Liver (tissue), 9 donors: ENCODE data around the gene GPR146. TPM values are rescaled to one million over a fixed set of nuclear protein-coding genes. Genes with fewer than 3 reads are reported as not detected.

Experiments
- DNase-seq: peaks from one replicate; pipeline ENCODE4 v3.0.0-alpha.2; 2017; ENCODE audit warnings: low spot score
- H3K27ac ChIP-seq, 2 donors: one replicate each; pipeline ENCODE4 v1.7.0; 2013; ENCODE audit warnings: inconsistent platforms in 2 of 2, low read length in 2 of 2, control low read depth in 1 of 2, low read depth in 1 of 2, mild to moderate bottlenecking in 1 of 2
- H3K27me3 ChIP-seq, 4 donors: one replicate each; pipeline versions ENCODE4 v1.6.1 to v1.7.0; 2013; ENCODE audit warnings: low read length in 3 of 4, inconsistent platforms in 1 of 4, mild to moderate bottlenecking in 1 of 4, moderate library complexity in 1 of 4; ENCODE audit not compliant: control insufficient read depth in 4 of 4, insufficient read depth in 4 of 4
- H3K36me3 ChIP-seq, 4 donors: one replicate each; pipeline versions ENCODE4 v1.6.1 to v1.7.0; 2013; ENCODE audit warnings: low read length in 3 of 4, mild to moderate bottlenecking in 3 of 4, low read depth in 1 of 4, moderate library complexity in 1 of 4; ENCODE audit not compliant: control insufficient read depth in 4 of 4, insufficient read depth in 3 of 4
- H3K4me1 ChIP-seq, 4 donors: one replicate each; pipeline versions ENCODE4 v1.6.1 to v1.7.0; 2013; ENCODE audit warnings: low read length in 3 of 4, mild to moderate bottlenecking in 3 of 4, moderate library complexity in 1 of 4; ENCODE audit not compliant: control insufficient read depth in 4 of 4, insufficient read depth in 4 of 4
- H3K4me3 ChIP-seq, 3 donors: one replicate each; pipeline versions ENCODE4 v1.6.1 to v1.7.0; 2013; ENCODE audit warnings: low read length in 3 of 3, control low read depth in 1 of 3, low read depth in 1 of 3, mild to moderate bottlenecking in 1 of 3
- H3K9ac ChIP-seq, 2 donors: one replicate each; pipeline ENCODE4 v1.7.0; 2013; ENCODE audit warnings: low read length in 2 of 2, mild to moderate bottlenecking in 2 of 2, moderate library complexity in 2 of 2, control low read depth in 1 of 2, low read depth in 1 of 2
- H3K9me3 ChIP-seq, 4 donors: one replicate each; pipeline versions ENCODE4 v1.6.1 to v1.7.0; 2013; ENCODE audit warnings: low read length in 3 of 4; ENCODE audit not compliant: control insufficient read depth in 4 of 4
- EGR1 ChIP-seq, 2 donors: IDR thresholded peaks; 2 replicates each; pipeline ENCODE4 v1.6.1; 2016 to 2018; ENCODE audit warnings: antibody characterized with exemption in 2 of 2, low read depth in 2 of 2
- FOXA1 ChIP-seq: IDR thresholded peaks from 2 replicates; pipeline ENCODE4 v1.6.1; 2016; ENCODE audit warnings: antibody characterized with exemption
- RXRA ChIP-seq, 2 donors: IDR thresholded peaks; 2 replicates each; pipeline ENCODE4 v1.6.1; 2017 to 2018; ENCODE audit warnings: antibody characterized with exemption in 2 of 2, mild to moderate bottlenecking in 1 of 2
- SP1 ChIP-seq: IDR thresholded peaks from 2 replicates; pipeline ENCODE4 v1.6.1; 2018; ENCODE audit warnings: antibody characterized with exemption, mild to moderate bottlenecking
- TAF1 ChIP-seq: conservative IDR thresholded peaks from 2 replicates; pipeline ENCODE4 v1.6.1; 2016; ENCODE audit warnings: antibody characterized with exemption, mild to moderate bottlenecking
- YY1 ChIP-seq: IDR thresholded peaks from 2 replicates; pipeline ENCODE4 v1.6.1; 2016; ENCODE audit warnings: antibody characterized with exemption, mild to moderate bottlenecking
- ZBTB33 ChIP-seq: IDR thresholded peaks from 2 replicates; pipeline ENCODE4 v1.6.1; 2016; ENCODE audit warnings: antibody characterized with exemption
- WGBS: extraction: QIAGEN DNeasy Blood & Tissue Kit; methylation state at CpG from one replicate; pipeline ENCODE4 v1.1.7; 2013; 5-methylcytosine and 5-hydroxymethylcytosine counted together
- polyA plus RNA-seq, 2 donors: library from polyadenylated mRNA; stranded (reverse) in 1 of 2; unstranded in 1 of 2; fragments of 200-250 nt in 1 of 2; fragments of >200 nt in 1 of 2; fragmentation: Nextera tagmentation in 1 of 2; extraction: Ambion mirVana in 1 of 2; gene quantifications; one replicate each; pipeline versions ENCODE4 v1.2.1 to v1.2.3, GENCODE V29; 2013 to 2015
- total RNA-seq, 2 donors: library from RNA; depleted of rRNA; stranded (reverse); fragments of >200 nt; gene quantifications; one replicate each; pipeline ENCODE4 v1.2.3, GENCODE V29; 2014
- TF ChIP-seq, protein P1 (sequence below): fragments of 150-350 bp; IDR thresholded peaks from 2 replicates; pipeline ENCODE4 v1.5.1; 2017; ENCODE audit warnings: improper control_type of control experiment, low read depth, low read length; ENCODE audit not compliant: missing input control
- TF ChIP-seq, protein P2 (sequence below): IDR thresholded peaks from 2 replicates; pipeline ENCODE4 v1.6.1; 2016; ENCODE audit warnings: antibody characterized with exemption
- TF ChIP-seq, protein P3 (sequence below): IDR thresholded peaks from 2 replicates; pipeline ENCODE4 v1.6.1; 2016; ENCODE audit warnings: antibody characterized with exemption, mild to moderate bottlenecking
- TF ChIP-seq, protein P4 (sequence below): IDR thresholded peaks from 2 replicates; pipeline ENCODE4 v1.6.1; 2016; ENCODE audit warnings: antibody characterized with exemption
- donor health status: healthy.
- donor health status: healthy.
- donor health status: healthy.
- donor health status: healthy.
- donor health status: healthy.

The GPR146 gene
- total and polyA plus RNA-seq, 4 donors = 15.5 to 33.5 (median 26.7) TPM

- peak; percentile 7 for TF ChIP-seq TAF1
- TF ChIP-seq RXRA (IDR thresholded peaks at IDR 0.05) = no peak
- TF ChIP-seq EGR1 (IDR thresholded peaks at IDR 0.05; ENCODE audit: low read depth in 2 of 2) = no peak
- TF ChIP-seq, protein P1, sequence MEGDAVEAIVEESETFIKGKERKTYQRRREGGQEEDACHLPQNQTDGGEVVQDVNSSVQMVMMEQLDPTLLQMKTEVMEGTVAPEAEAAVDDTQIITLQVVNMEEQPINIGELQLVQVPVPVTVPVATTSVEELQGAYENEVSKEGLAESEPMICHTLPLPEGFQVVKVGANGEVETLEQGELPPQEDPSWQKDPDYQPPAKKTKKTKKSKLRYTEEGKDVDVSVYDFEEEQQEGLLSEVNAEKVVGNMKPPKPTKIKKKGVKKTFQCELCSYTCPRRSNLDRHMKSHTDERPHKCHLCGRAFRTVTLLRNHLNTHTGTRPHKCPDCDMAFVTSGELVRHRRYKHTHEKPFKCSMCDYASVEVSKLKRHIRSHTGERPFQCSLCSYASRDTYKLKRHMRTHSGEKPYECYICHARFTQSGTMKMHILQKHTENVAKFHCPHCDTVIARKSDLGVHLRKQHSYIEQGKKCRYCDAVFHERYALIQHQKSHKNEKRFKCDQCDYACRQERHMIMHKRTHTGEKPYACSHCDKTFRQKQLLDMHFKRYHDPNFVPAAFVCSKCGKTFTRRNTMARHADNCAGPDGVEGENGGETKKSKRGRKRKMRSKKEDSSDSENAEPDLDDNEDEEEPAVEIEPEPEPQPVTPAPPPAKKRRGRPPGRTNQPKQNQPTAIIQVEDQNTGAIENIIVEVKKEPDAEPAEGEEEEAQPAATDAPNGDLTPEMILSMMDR = no peak
- no peak for TF ChIP-seq ZBTB33
- no peaks in the 10 kb centered on the region for H3K9me3 ChIP-seq
- DNase-seq = peak; percentile 54
- no peaks in the 10 kb centered on the region for H3K36me3 ChIP-seq
- 21% methylated on average over 18 of the region's 18 CpGs for WGBS
- peak overlapping the region in 2 of 3 donors; percentile 18 to 88 for H3K4me3 ChIP-seq
- peak overlapping the region; percentile 83 to 93 for H3K27ac ChIP-seq
- H3K27me3 ChIP-seq = no peaks in the 10 kb centered on the region
- peaks cover 17 to 56% (median 42%) of the 10 kb centered on the region in 4 donors for H3K4me1 ChIP-seq
- H3K9ac ChIP-seq = peak overlapping the region; percentile 53 to 99
Measured at GRCh38 chr7:1043552-1044188, 676 bp upstream of the GPR146 start.

DNA sequence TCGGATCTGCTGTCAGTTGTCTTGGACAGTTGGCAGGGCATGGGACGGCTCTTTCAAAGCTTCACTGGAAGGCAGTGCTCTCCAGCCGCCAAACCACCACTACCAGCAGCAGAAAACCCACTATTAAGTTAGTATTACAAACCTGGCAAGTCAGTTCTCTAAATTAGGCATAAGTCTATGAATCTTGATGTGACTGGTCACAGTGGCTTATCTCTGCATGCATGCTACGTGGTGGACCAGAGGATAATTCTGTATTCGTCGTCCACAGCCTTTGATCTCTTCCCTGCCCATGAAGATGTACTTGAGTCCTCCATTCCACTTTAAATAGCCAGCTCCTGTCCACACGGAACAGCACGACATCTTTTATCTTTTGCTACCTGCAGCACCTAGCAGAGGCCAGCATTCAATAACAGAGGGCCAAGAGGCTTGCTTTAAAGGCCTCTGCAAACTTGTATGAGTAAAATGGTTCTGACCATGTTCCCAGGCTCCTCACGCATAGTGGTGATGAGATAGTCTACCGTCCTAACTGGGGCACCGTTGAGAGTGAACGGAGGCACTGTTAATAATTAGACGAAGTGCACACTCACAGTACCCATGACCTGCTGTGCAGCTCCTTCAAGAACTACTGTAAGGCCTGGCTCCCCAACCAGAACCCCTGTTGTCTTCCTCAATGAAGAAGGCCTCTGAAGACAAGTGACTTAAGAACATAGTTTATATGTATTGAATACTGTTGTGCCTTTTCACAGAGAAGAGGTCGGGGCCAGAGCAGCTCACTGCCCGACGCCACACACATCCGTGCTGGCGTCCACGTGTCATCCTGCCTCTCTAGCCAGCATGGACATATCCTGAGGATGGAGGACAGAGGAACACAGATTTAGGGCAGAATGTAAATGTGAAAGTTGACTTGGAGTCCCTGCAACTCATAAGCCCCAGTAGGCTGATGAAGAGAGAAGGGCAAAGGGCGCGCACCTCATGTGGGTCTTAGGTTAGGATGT lies 1.0 kb downstream of the GPR146 start:
- no peaks in the 10 kb centered on the region for H3K9me3 ChIP-seq
- DNase-seq = no peak
- H3K36me3 ChIP-seq = no peaks in the 10 kb centered on the region
- H3K4me1 ChIP-seq = peaks cover 30 to 71% (median 53%) of the 10 kb centered on the region in 4 donors
- no peaks in the 10 kb centered on the region for H3K27me3 ChIP-seq
- 40% methylated on average over 21 of the region's 21 CpGs for WGBS
- H3K4me3 ChIP-seq = peak overlapping the region; percentile 56 to 88 (median 62)
- TF ChIP-seq, protein P1 = no peak
- TF ChIP-seq FOXA1 (no peak), YY1 (peak; percentile 29), RXRA (IDR thresholded peaks at IDR 0.05) (peak; percentile 9 to 30), SP1 (peak; percentile 43), TAF1 (peak; percentile 63)
- TF ChIP-seq, protein P2, sequence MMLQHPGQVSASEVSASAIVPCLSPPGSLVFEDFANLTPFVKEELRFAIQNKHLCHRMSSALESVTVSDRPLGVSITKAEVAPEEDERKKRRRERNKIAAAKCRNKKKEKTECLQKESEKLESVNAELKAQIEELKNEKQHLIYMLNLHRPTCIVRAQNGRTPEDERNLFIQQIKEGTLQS = no peak
- TF ChIP-seq, protein P3, sequence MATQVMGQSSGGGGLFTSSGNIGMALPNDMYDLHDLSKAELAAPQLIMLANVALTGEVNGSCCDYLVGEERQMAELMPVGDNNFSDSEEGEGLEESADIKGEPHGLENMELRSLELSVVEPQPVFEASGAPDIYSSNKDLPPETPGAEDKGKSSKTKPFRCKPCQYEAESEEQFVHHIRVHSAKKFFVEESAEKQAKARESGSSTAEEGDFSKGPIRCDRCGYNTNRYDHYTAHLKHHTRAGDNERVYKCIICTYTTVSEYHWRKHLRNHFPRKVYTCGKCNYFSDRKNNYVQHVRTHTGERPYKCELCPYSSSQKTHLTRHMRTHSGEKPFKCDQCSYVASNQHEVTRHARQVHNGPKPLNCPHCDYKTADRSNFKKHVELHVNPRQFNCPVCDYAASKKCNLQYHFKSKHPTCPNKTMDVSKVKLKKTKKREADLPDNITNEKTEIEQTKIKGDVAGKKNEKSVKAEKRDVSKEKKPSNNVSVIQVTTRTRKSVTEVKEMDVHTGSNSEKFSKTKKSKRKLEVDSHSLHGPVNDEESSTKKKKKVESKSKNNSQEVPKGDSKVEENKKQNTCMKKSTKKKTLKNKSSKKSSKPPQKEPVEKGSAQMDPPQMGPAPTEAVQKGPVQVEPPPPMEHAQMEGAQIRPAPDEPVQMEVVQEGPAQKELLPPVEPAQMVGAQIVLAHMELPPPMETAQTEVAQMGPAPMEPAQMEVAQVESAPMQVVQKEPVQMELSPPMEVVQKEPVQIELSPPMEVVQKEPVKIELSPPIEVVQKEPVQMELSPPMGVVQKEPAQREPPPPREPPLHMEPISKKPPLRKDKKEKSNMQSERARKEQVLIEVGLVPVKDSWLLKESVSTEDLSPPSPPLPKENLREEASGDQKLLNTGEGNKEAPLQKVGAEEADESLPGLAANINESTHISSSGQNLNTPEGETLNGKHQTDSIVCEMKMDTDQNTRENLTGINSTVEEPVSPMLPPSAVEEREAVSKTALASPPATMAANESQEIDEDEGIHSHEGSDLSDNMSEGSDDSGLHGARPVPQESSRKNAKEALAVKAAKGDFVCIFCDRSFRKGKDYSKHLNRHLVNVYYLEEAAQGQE = peak; percentile 9
- TF ChIP-seq, protein P4, sequence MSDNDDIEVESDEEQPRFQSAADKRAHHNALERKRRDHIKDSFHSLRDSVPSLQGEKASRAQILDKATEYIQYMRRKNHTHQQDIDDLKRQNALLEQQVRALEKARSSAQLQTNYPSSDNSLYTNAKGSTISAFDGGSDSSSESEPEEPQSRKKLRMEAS = peak; percentile 35
- peak overlapping the region; percentile 85 to 95 for H3K27ac ChIP-seq
- H3K9ac ChIP-seq = peak overlapping the region; percentile 57 to 66
